Measurements from ENCODE around the gene ABI1.
A peak's percentile ranks its signal among the peaks of the same experiment; 100 is the strongest.

The ABI1 gene

DNA sequence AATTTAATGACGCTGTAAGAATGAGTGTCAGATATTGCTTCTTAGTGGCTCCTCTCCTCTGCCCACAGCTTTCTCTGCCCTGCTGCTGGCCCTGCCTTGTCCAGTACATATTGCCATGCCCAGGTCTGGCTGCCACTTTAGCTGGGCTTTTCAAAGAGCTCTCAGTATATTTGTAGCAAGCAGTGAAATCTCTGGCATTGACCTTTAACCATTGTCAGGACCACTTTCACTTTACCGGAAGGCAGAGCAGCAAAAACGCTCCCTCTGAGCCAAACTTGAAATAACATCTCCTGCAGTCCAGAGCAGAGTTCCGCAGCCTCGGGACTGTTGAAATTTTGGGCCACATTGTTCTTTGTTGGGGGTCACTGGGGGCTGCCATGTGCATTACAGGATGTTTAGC, 149.4 kb downstream of the ABI1 start:
- DNase-seq: no peak

GRCh38 chr10:26706936-26707335, 153.8 kb downstream of the ABI1 start:
- no peak for DNase-seq

DNA sequence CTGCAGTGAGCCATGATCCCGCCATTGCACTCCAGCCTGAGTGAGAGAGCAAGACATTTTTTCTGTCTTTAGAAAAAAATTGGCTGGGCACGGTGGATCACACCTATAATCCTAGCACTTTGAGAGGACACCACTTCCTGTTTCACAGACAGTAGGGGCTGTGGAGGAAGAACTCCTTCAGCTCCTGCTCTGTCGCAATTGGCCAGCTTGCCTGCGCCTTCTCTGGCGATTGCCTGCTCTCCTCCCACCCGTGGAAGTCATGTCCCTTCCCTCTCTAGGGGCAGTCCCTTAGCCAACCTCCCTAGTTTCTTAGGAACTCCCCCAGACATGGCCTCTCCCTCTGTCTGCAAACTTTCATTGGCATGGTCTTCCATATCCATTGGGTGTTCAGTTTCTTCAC, 154.6 kb downstream of the ABI1 start:
- no peak for DNase-seq

GRCh38 chr10:26703974-26704373, 156.8 kb downstream of the ABI1 start:
- DNase-seq: no peak

GRCh38 chr10:26703096-26703495, 157.7 kb downstream of the ABI1 start:
- DNase-seq: no peak

DNA sequence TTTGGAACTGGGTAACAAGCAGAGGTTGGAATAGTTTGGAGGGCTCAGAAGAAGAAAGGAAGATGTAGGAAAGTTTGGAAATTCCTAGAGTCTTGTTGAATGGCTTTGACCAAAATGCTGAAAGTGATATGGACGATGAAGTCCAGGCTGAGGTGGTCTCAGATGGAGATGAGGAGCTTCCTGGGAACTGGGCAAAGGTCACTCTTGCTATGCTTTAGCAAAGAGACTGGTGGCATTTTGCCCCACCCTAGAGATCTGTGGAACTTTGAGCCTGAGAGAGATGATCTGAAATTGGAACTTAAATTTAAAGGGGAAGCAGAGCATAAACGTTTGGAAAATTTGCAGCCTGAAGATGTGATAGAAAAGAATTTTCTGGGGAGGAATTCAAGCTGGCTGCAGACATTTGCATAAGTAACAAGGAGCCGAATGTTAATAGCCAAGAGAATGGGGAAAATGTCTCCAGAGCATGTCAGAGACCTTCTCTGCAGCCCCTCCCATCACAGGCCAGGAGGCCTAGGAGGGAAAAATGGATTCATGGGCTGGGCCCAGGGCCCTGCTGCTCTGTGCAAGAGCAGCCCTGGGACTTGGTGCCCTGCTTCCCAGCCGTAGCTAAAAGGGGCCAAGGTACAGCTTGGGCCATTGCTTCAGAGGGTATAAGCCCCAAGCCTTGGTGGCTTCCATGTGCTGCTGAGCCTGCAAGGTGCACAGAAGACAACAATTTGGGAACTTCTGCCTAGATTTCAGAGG, 159.7 kb downstream of the ABI1 start:
- no peak for DNase-seq

DNA sequence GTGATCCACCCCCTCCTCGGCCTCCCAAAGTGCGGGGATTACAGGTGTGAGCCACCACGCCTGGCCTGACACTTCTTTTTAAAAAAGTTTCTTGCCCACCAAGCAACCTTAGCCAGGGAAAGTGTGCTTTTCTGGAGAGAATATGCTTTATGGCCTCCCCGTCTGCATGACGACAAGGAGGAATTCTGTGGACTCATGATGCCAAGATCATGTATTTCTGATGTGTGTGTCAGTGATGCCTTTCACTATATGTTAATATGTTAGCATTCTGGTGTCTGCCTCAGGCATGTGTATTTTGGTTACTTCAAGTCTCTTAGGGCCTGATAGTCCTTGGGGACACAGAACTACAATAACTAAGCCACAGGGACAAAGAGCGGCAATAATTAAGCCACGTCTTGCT, 161.1 kb downstream of the ABI1 start:
- DNase-seq: no peak

DNA sequence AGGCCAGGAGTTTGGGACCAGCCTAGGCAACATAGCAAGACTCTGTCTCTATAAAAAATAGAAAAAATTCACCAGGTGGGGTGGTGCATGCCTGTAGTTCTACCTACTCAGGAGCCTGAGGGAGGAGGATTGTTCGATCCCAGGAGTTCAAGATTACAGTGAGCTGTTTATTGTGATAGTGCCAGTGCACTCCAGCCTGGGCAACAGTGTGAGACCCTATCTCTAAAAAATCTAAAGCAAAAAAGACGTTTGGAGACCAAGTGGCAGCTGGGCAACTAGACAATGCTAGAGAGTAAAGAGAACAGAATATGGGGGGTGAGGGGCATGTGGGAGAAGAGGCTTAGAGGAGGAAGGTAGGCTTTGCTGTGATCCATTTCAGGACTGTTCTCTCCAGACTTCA, 161.8 kb downstream of the ABI1 start:
- no peak for DNase-seq

GRCh38 chr10:26697922-26698608, 162.7 kb downstream of the ABI1 start:
- DNase-seq: no peak

- peak; percentile 74 for DNase-seq
Observed at GRCh38 chr10:26697163-26697921, 163.4 kb downstream of the ABI1 start, which contains the start of gene PDSS1. TSS of gene PDSS1 (plus strand) at chr10:26697701. CDS start at chr10:26697712, 11 bp downstream.

DNA sequence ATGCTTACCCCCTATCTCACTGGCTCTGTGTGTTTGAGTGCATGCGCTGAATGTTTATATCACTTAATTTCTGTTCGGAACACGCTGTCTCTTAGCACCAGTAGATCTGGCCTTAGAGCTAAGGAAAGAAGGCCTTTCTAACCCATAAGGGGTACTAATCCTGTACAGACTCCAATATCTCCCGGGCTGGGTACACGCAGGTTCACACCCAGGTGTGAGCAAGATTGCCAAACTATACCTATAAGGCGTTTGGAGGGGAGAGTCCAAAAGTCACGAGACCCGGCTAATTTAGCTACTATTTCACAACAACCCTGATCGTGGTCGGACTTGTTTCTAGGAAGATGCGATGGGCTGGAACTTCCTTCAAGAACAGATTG, 164.0 kb downstream of the ABI1 start:
- DNase-seq: no peak

Data from CD4-positive, alpha-beta T cell treated with Interleukin-17A for 4 hours (primary cell).